M059J (cell line): ENCODE results near the gene HSPG2. TPM values are rescaled to one million over a fixed set of nuclear protein-coding genes. Genes with fewer than 3 reads are reported as not detected.

Experiments used
- DNase-seq: peaks from one replicate; pipeline ENCODE4 v3.0.0-alpha.2; 2012; ENCODE audit warnings: low read depth
- total RNA-seq: library from RNA; depleted of rRNA; stranded (reverse); fragments of >200 nt; shearing (Covaris generic); gene quantifications from 2 replicates; pipeline ENCODE4 v1.2.3, GENCODE V29; 2014

Gene HSPG2
- total RNA-seq, 1 experiment from 2014 or later = 60.5 TPM

- DNase-seq = no peak
These were observed 91.2 kb downstream of the HSPG2 start for GRCh38 chr1:21845646-21846641.

- DNase-seq = no peak
These were observed 93.1 kb downstream of the HSPG2 start for GRCh38 chr1:21843996-21844395.

GRCh38 chr1:21843208-21843607 is 93.9 kb downstream of the HSPG2 start:
- DNase-seq = no peak

- DNase-seq = no peak
These were observed 94.4 kb downstream of the HSPG2 start for GRCh38 chr1:21842606-21843162.

GRCh38 chr1:21841852-21842466 is 95.2 kb downstream of the HSPG2 start:
- DNase-seq = no peak

- no peak for DNase-seq
These were observed 96.1 kb downstream of the HSPG2 start for GRCh38 chr1:21840981-21841380.

- DNase-seq = no peak
These were observed 97.6 kb downstream of the HSPG2 start for GRCh38 chr1:21839337-21840037.

- no peak for DNase-seq
These were observed 98.6 kb downstream of the HSPG2 start for GRCh38 chr1:21838359-21839157.

GRCh38 chr1:21837476-21837875 is 99.6 kb downstream of the HSPG2 start:
- no peak for DNase-seq

- no peak for DNase-seq
These were observed 100.4 kb downstream of the HSPG2 start for GRCh38 chr1:21836729-21837128.

- no peak for DNase-seq
These were observed 101.1 kb downstream of the HSPG2 start for GRCh38 chr1:21836010-21836409.

GRCh38 chr1:21834666-21835065 is 102.4 kb downstream of the HSPG2 start:
- DNase-seq = no peak

GRCh38 chr1:21834094-21834493 is 103.0 kb downstream of the HSPG2 start:
- DNase-seq = no peak

- no peak for DNase-seq
These were observed 103.6 kb downstream of the HSPG2 start for GRCh38 chr1:21833392-21833976.

- no peak for DNase-seq
These were observed 105.6 kb downstream of the HSPG2 start for GRCh38 chr1:21831454-21831970.

GRCh38 chr1:21830792-21831453 is 106.2 kb downstream of the HSPG2 start:
- no peak for DNase-seq

GRCh38 chr1:21829294-21829693 is 107.8 kb downstream of the HSPG2 start:
- no peak for DNase-seq

GRCh38 chr1:21828506-21829210 is 108.5 kb downstream of the HSPG2 start:
- DNase-seq = no peak

GRCh38 chr1:21828075-21828474 is 109.0 kb downstream of the HSPG2 start:
- DNase-seq = no peak
